ENCODE measurements around the gene WRAP53. TPM values are rescaled to one million over a fixed set of nuclear protein-coding genes. Genes with fewer than 3 reads are reported as not detected.

The WRAP53 gene
- total RNA-seq, 2 donors from 2014 or later = 21.7 to 30.8 TPM

GRCh38 chr17:7656958-7657609 lies 31.2 kb upstream of the WRAP53 start:
- Mint-ChIP-seq H3K4me1 (peaks cover 15% of the 10 kb centered on the region), H3K9me3 (no peaks in the 10 kb centered on the region), H3K27me3 (ENCODE audit: insufficient read depth) (peaks cover 27% of the 10 kb centered on the region), H3K27ac (peak overlapping the region; percentile 85), H3K36me3 (ENCODE audit: low read depth) (no peaks in the 10 kb centered on the region), H3K4me3 (peak overlapping the region; percentile 35)
- Histone ChIP-seq H3K9me3 (ENCODE audit: control insufficient read depth, low read length) (no peaks in the 10 kb centered on the region), H3K4me1 (ENCODE audit: control insufficient read depth, insufficient read depth, low read length) (no peaks in the 10 kb centered on the region), H3K36me3 (ENCODE audit: control insufficient read depth, insufficient read depth, low read length) (no peaks in the 10 kb centered on the region), H3K27ac (ENCODE audit: low read depth, low read length) (peak overlapping the region; percentile 77), H3K9ac (ENCODE audit: extremely low read depth, low read length, poor library complexity, severe bottlenecking) (no peak overlapping the region), H3K27me3 (ENCODE audit: control insufficient read depth, insufficient read depth, low read length, poor library complexity, severe bottlenecking) (peaks cover 14% of the 10 kb centered on the region), H3K4me3 (ENCODE audit: low read length) (no peak overlapping the region)
- peak; percentile 51 for TF ChIP-seq CTCF (conservative IDR thresholded peaks at IDR 0.05)
- 28 to 32% methylated on average over 7 to 10 of the region's 10 CpGs for WGBS, 2 experiments (ENCODE audit: insufficient coverage in 1 of 2, insufficient read length in 1 of 2)
- DNase-seq = peak; percentile 98

- Mint-ChIP-seq H3K27me3 (ENCODE audit: insufficient read depth) (no peaks in the 10 kb centered on the region), H3K4me1 (peaks cover 11% of the 10 kb centered on the region), H3K9me3 (no peaks in the 10 kb centered on the region), H3K36me3 (ENCODE audit: low read depth) (peaks cover 44% of the 10 kb centered on the region), H3K4me3 (no peak overlapping the region), H3K27ac (peak overlapping the region; percentile 44)
- H3K27ac ChIP-seq (ENCODE audit: low read depth, low read length) = no peak overlapping the region
- DNase-seq = peak; percentile 54
- H3K27me3 ChIP-seq (ENCODE audit: control insufficient read depth, insufficient read depth, low read length, poor library complexity, severe bottlenecking) = no peaks in the 10 kb centered on the region
- no peak overlapping the region for H3K9ac ChIP-seq (ENCODE audit: extremely low read depth, low read length, poor library complexity, severe bottlenecking)
- no peaks in the 10 kb centered on the region for H3K4me1 ChIP-seq (ENCODE audit: control insufficient read depth, insufficient read depth, low read length)
- H3K36me3 ChIP-seq (ENCODE audit: control insufficient read depth, insufficient read depth, low read length) = peaks cover 17% of the 10 kb centered on the region
- no peaks in the 10 kb centered on the region for H3K9me3 ChIP-seq (ENCODE audit: control insufficient read depth, low read length)
- no peak overlapping the region for H3K4me3 ChIP-seq (ENCODE audit: low read length)
- WGBS, 2 experiments (ENCODE audit: insufficient coverage in 1 of 2, insufficient read length in 1 of 2) = 82 to 86% methylated on average over 6 to 10 of the region's 10 CpGs
- no peak for TF ChIP-seq CTCF (conservative IDR thresholded peaks at IDR 0.05)
Measured at GRCh38 chr17:7667656-7668406, 20.4 kb upstream of the WRAP53 start.

- Histone ChIP-seq H3K4me1 (ENCODE audit: control insufficient read depth, insufficient read depth, low read length) (no peaks in the 10 kb centered on the region), H3K27ac (ENCODE audit: low read depth, low read length) (no peak overlapping the region), H3K4me3 (ENCODE audit: low read length) (no peak overlapping the region), H3K9ac (ENCODE audit: extremely low read depth, low read length, poor library complexity, severe bottlenecking) (no peak overlapping the region), H3K9me3 (ENCODE audit: control insufficient read depth, low read length) (peaks cover 6% of the 10 kb centered on the region), H3K27me3 (ENCODE audit: control insufficient read depth, insufficient read depth, low read length, poor library complexity, severe bottlenecking) (no peaks in the 10 kb centered on the region), H3K36me3 (ENCODE audit: control insufficient read depth, insufficient read depth, low read length) (peaks cover 23% of the 10 kb centered on the region)
- Mint-ChIP-seq H3K27ac (no peak overlapping the region), H3K4me1 (peaks cover 11% of the 10 kb centered on the region), H3K27me3 (ENCODE audit: insufficient read depth) (no peaks in the 10 kb centered on the region), H3K9me3 (peaks cover 3% of the 10 kb centered on the region), H3K4me3 (no peak overlapping the region), H3K36me3 (ENCODE audit: low read depth) (peaks cover 51% of the 10 kb centered on the region)
- DNase-seq = no peak
- WGBS, 2 experiments (ENCODE audit: insufficient coverage in 1 of 2, insufficient read length in 1 of 2) = 89 to 94% methylated on average over 6 to 7 of the region's 7 CpGs
- no peak for TF ChIP-seq CTCF (conservative IDR thresholded peaks at IDR 0.05)
Measured at GRCh38 chr17:7668482-7668881, 19.8 kb upstream of the WRAP53 start.
